ENCODE data around the gene SHISA4.
"Not testable (repeated sequence)": the region's sequence is repeated elsewhere in the genome, so short reads cannot be mapped to it uniquely, and the experiment has no call there.

SHISA4 gene

DNA sequence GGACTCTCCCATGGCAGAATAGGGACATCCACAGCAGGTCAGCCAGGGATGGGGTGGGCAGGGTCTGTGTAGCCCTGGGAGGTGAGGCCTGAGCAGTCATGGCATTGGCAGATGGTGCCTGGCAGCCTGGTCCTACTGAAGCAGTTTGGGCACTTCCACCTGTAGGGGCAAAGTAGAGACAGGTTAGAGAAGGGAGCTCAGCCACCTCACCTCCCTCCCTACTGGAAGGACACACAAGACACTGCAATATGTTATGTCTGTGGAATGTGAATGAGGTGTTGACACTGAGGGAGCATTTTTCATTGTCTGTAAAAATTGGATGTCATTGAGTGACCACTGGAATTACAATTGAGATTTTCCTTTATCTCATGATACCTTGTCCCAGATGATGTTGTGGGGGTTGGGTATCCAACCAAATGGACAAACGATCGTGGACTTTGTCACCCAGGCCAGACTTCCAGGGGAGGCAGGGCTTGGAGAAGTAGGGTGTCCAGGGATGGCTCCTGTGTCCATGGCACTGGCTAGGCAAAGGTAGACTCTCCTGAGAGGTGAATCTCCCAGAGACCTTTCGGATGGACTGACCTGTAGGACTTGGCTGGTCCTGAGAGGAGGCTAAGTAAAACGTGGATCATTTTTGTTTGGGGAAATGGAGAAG lies 9.7 kb downstream of the SHISA4 start:
- DNase-seq (ENCODE audit: low read depth in 2 of 3, low spot score in 1 of 3) = no peak

DNA sequence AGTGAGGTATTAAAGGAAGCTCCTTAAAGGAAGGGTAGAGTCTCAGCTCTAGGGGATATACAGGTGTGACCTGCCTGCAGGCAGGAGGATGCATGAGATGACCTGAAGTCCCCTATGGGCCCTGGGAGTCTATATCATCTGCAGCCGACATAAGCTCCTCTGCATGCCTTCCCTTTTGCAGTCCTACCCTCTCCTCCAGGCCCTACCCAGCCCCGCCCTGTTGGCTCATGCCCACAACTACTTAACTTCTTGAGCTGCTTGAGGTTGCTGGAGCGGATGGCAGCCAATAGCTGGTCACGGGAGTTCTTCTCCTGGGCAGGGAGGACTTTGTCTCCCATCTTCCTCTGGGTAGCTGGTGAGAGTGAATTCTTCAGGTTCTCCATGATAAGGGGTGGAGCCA lies 10.3 kb downstream of the SHISA4 start:
- DNase-seq (ENCODE audit: low read depth in 2 of 3, low spot score in 1 of 3) = no peak

- no peak for DNase-seq (ENCODE audit: low read depth in 2 of 3, low spot score in 1 of 3)
Measured at GRCh38 chr1:201899683-201900429, 11.2 kb downstream of the SHISA4 start.

DNA sequence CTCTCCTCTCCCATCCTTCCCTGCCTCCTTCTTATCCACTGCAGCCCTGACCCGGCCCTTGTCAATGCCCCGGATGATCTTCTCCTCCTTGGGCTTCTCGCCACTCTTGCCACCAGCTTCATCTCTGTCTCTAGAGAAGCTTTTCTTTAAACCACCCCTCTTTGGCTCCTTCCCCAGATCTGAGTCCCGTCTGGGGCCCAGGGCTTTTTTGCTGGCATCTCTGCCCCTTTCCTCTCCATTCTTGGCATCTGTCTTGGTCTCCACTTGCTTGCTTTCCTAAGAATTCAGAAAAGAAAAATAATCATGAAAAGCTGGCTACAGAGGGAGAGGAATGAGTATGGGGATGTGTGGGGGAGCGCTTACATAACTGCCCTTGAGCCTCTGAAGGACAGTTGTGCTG lies 11.8 kb downstream of the SHISA4 start:
- DNase-seq (ENCODE audit: low read depth in 2 of 3, low spot score in 1 of 3) = no peak

GRCh38 chr1:201901036-201901435 lies 12.3 kb downstream of the SHISA4 start:
- not testable (repeated sequence) for DNase-seq (ENCODE audit: low read depth in 2 of 3, low spot score in 1 of 3)

GRCh38 chr1:201902198-201902597 lies 13.5 kb downstream of the SHISA4 start:
- DNase-seq (ENCODE audit: low read depth in 2 of 3, low spot score in 1 of 3) = no peak

DNA sequence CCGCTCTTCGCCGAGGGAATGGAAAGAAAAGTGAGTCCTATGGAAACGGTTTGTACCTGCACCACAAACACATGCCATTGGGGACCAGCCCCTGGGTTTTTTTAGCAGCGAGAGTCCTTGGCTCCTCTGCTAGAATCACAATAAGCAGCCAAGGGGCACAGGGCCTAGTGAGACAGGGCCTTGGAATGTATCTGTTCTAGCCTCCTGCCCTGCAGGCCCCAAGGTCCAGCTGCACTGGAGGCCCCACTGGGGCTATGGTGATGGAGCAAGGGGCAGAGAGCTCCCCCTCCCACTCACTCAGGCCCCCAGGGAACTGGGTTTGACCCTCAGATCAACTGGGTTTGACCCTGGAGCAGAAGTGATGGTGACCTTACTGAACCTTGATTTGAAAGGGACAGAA lies 14.4 kb downstream of the SHISA4 start:
- no peak for DNase-seq (ENCODE audit: low read depth in 2 of 3, low spot score in 1 of 3)

DNA sequence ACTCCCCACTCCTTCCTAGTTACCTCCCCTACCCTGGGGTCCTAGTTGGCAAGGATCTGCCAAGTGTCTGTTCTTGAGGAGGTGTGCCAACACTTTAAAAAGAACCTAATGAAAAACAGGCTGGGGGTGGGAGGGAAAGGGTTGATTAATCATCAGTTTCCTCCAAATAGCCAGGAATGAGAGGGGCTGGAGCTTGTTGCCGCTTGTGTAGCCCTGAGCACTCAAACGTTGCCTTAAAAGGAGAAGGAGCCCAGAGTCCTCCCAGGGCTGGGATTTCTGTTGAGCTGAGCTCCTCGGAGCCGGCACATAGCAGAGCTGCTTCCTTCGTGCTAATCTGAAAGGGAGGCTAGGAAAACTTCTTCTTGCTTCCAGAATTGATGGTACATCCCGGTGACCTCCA lies 15.9 kb downstream of the SHISA4 start:
- DNase-seq (ENCODE audit: low read depth in 2 of 3, low spot score in 1 of 3) = no peak

DNA sequence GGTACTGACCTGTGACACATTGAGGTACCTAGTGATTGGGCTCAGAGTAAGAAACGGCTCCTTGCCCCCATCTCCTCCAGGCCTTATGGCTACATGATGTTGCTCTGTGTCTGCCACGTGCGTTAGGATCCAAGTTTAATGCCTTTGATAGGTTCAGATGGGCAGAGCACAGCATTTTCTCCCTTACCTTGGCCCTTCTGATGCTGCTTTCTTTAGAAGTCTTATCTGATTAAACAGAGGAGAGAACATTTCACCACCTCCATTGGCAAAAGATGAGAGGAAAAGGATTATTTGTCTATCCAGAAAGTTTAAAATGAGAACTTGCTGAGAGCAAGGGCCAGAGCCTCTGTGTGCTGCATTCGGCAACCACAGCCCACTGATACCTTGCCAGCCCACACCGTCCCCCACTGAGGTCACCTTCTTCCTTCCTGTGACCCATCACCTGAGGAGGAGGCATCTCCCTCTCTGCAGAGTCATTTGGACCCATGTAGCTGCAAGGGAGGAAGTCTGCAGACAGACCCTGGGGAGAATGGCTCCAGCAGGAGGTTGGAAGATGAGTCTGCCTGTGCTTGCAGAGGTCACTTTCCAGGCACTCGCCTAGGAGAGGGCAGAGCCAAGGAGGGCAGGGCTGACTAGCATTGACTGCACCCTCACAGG lies 16.7 kb downstream of the SHISA4 start:
- no peak for DNase-seq (ENCODE audit: low read depth in 2 of 3, low spot score in 1 of 3)

DNA sequence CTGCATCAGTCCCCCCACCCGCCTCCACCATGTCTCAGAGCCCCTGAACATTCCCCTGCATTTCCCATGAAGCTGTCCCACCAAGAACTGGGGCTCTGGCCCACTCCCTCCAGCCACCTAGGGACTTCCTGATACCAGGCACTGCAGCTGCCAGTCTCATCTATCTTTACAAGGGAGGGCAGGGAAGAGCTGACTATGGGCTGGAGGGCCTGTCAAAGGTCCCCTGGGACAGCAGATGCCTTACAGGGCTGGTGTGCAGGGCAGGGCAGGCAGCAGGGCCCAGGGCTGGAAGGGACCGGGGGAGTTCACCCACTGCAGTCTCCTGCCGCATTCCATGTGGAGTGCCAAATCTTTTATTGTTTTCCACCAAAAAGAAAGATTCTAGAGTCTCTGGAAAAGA lies 17.6 kb downstream of the SHISA4 start:
- no peak for DNase-seq (ENCODE audit: low read depth in 2 of 3, low spot score in 1 of 3)

DNA sequence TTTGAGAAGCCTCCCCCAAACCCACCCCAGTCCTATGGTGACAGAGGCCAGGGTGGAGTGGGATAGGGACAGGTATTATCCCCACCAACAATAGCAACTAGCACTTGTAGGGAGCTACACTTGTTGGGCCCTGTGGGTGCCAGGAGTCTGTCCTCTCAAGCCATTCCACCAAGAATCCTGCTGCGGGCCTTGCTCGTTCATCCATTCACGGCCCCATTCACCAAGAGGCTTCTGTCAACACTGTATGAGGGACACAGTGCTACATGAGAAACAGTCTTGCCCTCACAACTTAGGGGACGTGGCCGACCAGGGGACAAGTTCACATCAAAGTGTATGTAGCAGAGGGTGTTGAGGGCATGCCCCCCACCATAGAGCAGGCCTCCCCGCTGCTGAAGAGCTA lies 18.9 kb downstream of the SHISA4 start:
- DNase-seq (ENCODE audit: low read depth in 2 of 3, low spot score in 1 of 3) = no peak

DNA sequence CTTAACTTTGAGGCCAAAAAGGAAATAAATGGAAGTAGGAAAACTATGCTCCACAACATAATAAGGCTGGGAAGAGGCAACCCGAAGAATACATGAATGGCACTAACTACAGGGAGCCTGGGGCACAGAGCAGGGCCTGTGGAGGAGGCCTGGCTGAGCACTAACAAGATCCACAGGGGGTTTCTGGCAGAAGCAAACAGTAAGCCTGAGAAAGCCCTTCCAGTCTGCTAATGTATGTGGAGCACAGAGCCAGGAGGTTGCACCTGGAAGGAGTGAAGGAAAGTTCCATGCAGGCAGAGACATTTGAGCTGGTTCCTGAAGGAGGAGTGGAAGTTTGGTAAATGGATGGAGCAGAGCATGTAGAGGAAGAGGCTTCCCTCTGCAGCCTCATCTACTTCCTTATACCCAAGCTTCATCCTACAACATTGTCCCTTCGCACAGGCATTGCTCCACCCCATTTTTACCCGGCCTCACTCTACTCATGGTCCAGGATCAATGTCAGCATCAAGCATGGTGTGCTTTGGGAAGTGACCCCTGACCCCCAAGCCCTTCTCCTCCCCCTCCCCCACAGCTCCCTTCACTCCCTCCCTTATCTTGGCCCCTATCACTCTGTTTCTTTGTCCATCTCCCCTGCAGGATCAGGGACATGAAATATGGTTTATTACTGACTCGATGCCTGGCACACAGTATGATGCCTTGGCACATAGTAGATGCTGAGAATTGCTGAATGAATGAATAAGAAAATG lies 23.3 kb downstream of the SHISA4 start:
- no peak for DNase-seq (ENCODE audit: low read depth in 2 of 3, low spot score in 1 of 3)

DNA sequence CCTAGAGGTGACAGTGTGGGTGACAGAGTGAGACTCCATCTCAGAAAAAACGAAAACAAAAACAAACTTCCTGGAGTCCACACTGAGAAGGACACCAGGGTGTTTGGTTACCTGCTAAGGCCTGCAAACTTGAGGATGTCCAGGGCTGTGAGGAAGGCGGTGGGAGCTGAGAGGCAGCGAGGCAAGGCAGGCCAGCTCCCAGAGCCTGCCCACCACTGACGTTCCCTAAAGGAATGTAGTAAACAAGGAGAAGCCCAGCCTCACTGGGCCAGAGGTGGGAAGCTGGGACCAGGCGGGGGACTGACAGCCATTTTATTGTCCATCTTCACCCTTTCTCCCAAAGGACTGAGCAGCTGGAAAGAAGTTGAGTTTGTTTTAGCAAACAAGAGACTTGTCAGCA lies 24.1 kb downstream of the SHISA4 start:
- DNase-seq (ENCODE audit: low read depth in 2 of 3, low spot score in 1 of 3) = no peak

GRCh38 chr1:201914456-201915235 lies 25.9 kb downstream of the SHISA4 start:
- DNase-seq (ENCODE audit: low read depth in 2 of 3, low spot score in 1 of 3) = no peak

GRCh38 chr1:201916649-201917249 lies 28.1 kb downstream of the SHISA4 start:
- DNase-seq (ENCODE audit: low read depth in 2 of 3, low spot score in 1 of 3) = no peak

GRCh38 chr1:201917362-201918033 lies 28.8 kb downstream of the SHISA4 start:
- no peak for DNase-seq (ENCODE audit: low read depth in 2 of 3, low spot score in 1 of 3)

DNA sequence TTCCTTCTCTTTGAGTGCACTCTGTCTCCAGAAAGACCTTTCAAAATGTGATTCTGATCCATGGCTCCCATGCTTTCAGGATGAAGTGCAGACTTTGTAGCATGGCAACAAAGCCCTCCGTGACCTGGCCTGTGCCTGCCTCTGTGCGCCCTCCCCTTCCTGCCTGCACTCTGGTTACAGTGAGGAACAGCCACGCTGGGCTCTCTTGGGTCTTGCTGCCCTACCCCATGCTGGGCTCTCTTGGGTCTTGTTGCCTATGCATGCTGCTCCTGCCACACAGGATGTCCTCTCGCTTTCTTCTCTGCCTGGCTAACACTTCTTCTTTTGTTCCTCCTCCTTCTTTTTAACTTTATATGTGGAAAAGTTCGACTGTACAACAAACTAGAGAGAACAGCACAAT lies 29.6 kb downstream of the SHISA4 start:
- no peak for DNase-seq (ENCODE audit: low read depth in 2 of 3, low spot score in 1 of 3)

GRCh38 chr1:201921952-201922558 lies 33.4 kb downstream of the SHISA4 start:
- DNase-seq (ENCODE audit: low read depth in 2 of 3, low spot score in 1 of 3) = no peak

GRCh38 chr1:201925301-201925567 lies 36.5 kb downstream of the SHISA4 start:
- no peak for DNase-seq (ENCODE audit: low read depth in 2 of 3, low spot score in 1 of 3)

Data from stimulated activated CD4-positive, alpha-beta T cell treated with anti-CD3 and anti-CD28 coated beads, Interleukin-12 subunit alpha, Interleukin-12 subunit beta, amount 100 ng/mL, for 48 hours (primary cell).